ENCODE data around the gene F2RL3.
A peak's percentile ranks its signal among the peaks of the same experiment; 100 is the strongest.

F2RL3 gene

DNA sequence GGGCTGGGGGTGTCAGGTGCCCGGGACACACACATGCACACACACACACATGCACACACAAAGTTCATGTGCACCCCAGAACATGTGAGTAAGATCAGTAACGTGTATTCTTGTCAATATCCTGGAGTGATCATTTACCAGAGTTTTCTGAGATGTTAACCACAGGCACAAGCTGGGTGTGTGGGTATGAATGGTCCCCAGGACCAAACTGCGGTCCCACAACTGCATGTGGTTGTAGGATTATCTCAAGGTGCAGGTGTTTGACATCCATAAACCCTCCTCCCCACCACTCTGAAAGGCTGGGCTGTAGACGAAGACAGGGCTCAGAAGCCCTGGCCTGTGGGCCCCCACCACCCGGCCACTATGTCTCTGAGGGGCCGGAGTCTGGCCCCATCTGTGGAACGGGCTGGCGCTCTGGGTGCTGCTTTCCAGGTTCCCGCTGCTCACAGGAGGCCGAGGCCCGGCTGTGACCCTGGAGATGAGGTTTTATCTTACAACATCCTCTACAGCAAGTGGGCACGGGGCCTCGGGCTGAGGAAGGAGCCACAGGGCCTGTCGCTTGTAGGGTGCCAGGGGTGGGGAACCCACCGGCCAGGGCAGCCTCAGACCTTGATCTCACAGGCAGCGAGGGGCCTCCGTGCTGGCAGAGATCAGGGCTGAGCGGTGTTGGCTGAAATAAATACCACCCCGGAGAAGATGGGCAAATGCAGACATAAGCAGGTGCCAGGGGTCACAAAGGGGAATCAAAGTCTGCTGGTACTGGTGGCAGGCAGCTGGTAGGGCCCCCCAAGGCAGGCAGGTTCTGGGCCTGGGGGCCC is 4.3 kb downstream of the F2RL3 start:
- no peak overlapping the region for H3K4me3 ChIP-seq (ENCODE audit: control insufficient read depth, low read depth, low read length)
- DNase-seq (ENCODE audit: low read depth): no peak
- TF ChIP-seq, protein P1, sequence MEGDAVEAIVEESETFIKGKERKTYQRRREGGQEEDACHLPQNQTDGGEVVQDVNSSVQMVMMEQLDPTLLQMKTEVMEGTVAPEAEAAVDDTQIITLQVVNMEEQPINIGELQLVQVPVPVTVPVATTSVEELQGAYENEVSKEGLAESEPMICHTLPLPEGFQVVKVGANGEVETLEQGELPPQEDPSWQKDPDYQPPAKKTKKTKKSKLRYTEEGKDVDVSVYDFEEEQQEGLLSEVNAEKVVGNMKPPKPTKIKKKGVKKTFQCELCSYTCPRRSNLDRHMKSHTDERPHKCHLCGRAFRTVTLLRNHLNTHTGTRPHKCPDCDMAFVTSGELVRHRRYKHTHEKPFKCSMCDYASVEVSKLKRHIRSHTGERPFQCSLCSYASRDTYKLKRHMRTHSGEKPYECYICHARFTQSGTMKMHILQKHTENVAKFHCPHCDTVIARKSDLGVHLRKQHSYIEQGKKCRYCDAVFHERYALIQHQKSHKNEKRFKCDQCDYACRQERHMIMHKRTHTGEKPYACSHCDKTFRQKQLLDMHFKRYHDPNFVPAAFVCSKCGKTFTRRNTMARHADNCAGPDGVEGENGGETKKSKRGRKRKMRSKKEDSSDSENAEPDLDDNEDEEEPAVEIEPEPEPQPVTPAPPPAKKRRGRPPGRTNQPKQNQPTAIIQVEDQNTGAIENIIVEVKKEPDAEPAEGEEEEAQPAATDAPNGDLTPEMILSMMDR (IDR thresholded peaks at IDR 0.05; ENCODE audit: control insufficient read depth, insufficient read depth, low read depth, low read length, missing control alignments): no peak

DNA sequence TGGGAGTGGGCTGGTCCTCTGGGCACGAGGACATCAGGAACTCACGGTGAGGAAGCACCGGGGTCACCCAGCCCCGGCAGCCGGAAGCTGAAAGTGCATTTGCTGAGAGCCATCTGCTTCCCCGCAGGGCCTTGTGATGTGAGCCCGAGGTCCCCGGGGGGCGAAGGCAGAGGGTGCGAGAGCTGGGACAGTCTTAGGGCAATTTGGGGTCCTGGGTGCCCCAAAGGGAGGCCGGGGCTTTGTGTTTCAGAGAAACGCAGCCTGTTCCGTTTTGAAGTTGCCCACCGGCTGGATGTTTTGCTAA is 4.8 kb downstream of the F2RL3 start:
- H3K4me3 ChIP-seq (ENCODE audit: control insufficient read depth, low read depth, low read length): no peak overlapping the region
- DNase-seq (ENCODE audit: low read depth): no peak
- TF ChIP-seq, protein P1 (IDR thresholded peaks at IDR 0.05; ENCODE audit: control insufficient read depth, insufficient read depth, low read depth, low read length, missing control alignments): no peak

DNA sequence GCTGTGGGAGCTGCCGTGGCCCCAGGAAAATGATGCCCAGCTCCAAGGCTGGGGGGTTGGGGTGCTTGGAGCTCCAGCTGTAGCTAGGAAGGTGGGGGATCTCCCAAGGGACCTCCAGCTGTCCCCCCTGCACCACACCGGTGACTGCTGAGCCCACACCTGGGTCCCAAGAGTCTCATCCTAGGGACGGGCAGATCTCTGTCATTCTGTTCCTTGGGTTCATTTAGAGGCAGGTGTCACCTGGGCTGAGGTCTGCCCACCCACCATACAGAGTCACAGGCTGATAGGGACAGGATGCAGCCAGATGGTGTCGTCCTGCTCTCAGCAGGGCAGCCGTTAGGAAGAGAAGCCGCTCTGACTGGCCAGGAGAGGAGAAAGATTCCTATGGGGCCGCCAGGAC is 5.3 kb downstream of the F2RL3 start:
- DNase-seq (ENCODE audit: low read depth): no peak
- H3K4me3 ChIP-seq (ENCODE audit: control insufficient read depth, low read depth, low read length): no peak overlapping the region
- TF ChIP-seq, protein P1 (IDR thresholded peaks at IDR 0.05; ENCODE audit: control insufficient read depth, insufficient read depth, low read depth, low read length, missing control alignments): no peak

DNA sequence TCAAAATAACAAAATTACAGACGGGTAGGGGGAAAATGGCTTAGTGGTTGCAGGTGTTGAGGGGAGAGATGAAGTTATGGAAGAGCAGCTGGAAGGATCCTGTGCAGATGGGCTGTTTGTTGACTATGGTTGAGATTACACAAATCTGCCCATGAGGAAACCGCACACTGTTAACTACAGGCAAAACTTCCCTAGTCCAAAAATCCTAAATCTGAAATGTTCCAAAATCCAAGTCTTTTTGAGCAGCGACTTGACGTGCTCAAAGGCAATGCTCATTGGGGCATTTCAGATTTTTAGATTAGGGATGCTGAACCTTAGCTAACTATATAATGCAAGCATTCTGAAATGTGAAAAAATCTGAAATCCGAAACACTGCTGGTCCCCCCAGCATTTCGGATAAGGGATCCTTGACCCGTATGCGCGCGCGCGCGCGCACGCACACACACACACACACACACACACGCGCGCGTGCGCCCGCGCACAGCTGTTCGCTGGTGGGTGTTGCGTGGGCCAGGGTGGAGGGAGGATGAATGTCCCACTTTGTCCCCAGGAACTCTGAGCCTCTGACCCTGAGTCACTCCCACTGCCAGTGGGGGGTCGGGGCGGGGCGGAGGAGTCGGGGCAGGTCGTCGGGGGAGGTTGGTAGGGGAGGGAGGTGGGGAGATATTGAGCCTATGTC is 6.8 kb downstream of the F2RL3 start:
- H3K4me3 ChIP-seq (ENCODE audit: control insufficient read depth, low read depth, low read length): no peak overlapping the region
- no peak for DNase-seq (ENCODE audit: low read depth)
- TF ChIP-seq, protein P1 (IDR thresholded peaks at IDR 0.05; ENCODE audit: control insufficient read depth, insufficient read depth, low read depth, low read length, missing control alignments): no peak

DNA sequence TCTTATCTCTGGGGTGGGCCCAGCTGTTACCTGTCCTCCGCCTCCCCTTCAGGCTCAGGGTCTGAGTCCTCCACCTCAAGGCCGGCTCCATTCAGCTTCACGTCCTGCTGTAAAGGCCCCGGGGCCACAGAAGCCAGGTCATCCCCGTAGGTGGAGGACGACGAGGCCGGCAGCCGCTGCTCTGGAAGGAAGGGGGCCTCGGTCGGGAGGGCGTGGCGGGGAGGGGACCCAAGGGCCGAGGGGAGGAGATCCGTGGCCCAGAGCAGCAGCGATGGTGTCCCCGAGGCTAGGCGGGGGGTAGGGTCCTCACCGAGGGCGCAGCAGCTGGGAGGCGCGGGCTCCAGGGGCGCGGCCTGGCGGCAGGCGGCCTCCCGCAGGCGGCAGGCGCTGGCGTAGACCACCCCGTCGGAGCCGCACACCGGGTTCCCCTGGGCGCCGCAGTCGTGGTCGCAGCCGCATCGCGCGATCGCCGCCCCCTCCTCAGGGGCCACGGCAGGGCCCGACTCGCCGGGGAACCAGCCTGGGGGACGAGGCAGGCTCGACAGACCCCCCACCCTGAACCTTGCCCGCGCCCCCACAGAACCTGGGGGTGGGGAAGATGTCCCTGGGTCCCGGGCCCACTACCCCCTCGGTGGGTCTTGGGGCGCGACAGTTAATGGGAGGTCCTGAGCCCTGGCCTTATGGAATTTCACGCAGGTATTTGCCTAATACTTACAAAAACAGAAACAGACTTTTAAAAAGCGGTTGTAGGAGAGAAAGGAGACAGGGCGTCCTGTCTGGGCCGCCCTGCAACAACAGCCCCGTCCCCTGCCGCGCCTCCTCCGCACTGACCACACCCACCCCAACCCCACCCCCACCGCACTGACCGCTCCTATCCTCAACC is 7.6 kb downstream of the F2RL3 start:
- TF ChIP-seq, protein P1 (IDR thresholded peaks at IDR 0.05; ENCODE audit: control insufficient read depth, insufficient read depth, low read depth, low read length, missing control alignments): no peak
- DNase-seq (ENCODE audit: low read depth): no peak
- H3K4me3 ChIP-seq (ENCODE audit: control insufficient read depth, low read depth, low read length): peak overlapping the region; percentile 41

DNA sequence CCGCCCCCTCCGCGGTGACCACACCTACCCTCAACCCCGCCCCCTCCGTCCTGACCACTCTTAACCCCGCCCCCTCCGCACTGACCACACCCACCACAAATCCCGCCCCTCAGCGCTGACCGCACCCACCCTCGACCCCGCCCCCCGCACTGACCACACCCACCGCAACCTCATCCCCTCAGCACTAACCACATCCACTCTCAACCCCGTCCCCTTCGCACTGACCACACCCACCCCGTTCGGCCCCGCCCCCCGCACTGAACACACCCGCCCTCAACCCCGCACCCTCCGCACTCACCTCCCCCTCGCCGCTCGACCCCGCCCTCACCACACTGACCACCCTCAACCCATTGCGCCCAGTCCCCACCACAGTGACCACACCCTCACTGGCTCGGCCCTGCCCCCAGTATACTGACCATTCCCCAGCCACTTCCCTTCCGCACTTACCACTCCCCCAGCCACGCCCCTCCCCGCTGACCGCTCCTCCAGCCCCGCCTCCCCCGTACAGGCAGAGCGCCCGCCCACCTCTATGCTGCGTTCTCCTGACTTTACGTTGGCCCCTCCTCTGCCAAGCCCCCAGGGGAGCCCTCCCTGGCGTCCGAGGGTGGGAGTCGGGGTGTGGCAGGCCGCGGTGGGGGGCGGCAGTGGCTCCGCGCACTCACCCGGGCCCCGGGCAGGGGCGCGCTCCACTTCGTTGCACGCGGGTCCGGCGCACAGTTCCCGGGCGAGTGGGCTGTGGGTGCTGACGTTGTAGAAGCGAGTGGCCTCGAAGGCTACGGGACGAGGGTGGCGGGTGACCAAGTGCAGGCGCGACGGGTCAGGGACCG is 8.4 kb downstream of the F2RL3 start:
- peak; percentile 38 for DNase-seq (ENCODE audit: low read depth)
- peak overlapping the region; percentile 49 for H3K4me3 ChIP-seq (ENCODE audit: control insufficient read depth, low read depth, low read length)
- TF ChIP-seq, protein P1 (IDR thresholded peaks at IDR 0.05; ENCODE audit: control insufficient read depth, insufficient read depth, low read depth, low read length, missing control alignments): no peak

Data from AG09309 (cell line).